ENCODE measurements around the gene SOBP. TPM values are rescaled to one million over a fixed set of nuclear protein-coding genes. Genes with fewer than 3 reads are reported as not detected.

Gene SOBP
- total RNA-seq, 1 donor: under 0.01 TPM

GRCh38 chr6:107612762-107613415 lies 123.0 kb downstream of the SOBP start:
- no peak for DNase-seq (ENCODE audit: low read depth in 2 of 3, low spot score in 2 of 3)

DNA sequence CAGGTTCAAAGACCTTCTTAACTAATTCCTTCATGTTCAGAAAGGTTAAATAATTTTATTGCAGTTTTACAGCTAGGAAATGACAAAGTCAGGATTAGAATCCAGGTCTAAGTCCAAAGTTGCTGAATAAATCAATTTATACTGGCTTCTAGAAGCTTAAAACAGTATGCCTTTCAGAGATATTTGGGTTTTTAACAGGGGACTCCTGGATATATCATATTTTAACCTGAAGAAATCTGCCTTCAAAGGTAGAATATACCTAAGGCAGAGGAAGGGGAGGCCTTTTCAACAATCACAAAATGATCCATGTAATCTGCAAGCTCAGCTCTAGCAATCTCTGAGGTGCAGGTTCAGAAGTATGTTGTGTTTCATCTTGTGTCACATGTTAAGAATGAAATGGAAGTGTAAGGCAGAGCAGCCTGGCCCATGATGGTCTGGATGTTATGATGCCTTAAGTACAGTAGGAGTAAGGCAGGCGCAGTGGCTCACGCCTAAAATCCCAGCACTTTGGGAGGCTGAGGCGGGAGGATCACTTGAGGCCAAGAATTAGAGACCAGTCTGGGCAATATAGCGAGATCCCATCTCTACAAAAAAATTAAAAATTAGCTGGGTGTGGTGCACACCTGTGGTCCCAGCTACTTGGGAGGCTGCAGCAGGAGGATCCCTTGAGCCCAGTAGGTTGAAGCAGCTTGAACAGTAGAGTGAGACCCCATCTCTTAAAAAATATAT lies 123.9 kb downstream of the SOBP start:
- no peak for DNase-seq (ENCODE audit: low read depth in 2 of 3, low spot score in 2 of 3)

- no peak for DNase-seq (ENCODE audit: low read depth in 2 of 3, low spot score in 2 of 3)
These were observed 124.9 kb downstream of the SOBP start for GRCh38 chr6:107614828-107615227.

GRCh38 chr6:107616775-107617174 lies 126.9 kb downstream of the SOBP start:
- no peak for DNase-seq (ENCODE audit: low read depth in 2 of 3, low spot score in 2 of 3)

DNA sequence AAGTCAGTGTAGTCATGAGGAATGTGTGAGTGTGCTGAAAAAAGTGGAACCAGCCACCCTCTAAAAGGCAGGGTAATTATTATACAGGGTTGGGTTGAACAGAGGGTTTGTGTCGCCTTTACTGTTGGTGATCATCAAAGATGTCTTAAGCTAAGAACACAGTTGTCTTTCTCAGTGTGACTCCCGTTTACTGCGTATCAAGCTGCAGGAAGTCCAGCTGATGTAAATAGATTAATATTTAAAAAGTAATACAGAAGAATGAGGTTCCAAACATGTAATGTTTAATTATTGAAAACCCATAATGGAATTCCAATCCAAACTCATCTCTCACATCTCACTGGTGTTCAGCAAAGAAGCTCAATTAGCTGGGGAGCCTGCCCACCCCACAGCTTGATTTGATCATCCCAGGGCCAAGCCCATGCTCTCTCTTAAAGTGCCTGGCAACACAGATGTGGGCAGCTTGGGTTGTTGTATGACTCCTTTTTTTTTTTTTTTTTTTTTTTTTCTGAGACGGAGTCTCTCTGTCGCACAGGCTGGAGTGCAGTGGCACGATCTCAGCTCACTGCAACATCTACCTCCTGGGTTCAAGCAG lies 127.5 kb downstream of the SOBP start:
- DNase-seq (ENCODE audit: low read depth in 2 of 3, low spot score in 2 of 3): no peak

GRCh38 chr6:107618672-107619071 lies 128.8 kb downstream of the SOBP start:
- DNase-seq (ENCODE audit: low read depth in 2 of 3, low spot score in 2 of 3): no peak

- no peak for DNase-seq (ENCODE audit: low read depth in 2 of 3, low spot score in 2 of 3)
These were observed 130.8 kb downstream of the SOBP start for GRCh38 chr6:107620732-107621131.

DNA sequence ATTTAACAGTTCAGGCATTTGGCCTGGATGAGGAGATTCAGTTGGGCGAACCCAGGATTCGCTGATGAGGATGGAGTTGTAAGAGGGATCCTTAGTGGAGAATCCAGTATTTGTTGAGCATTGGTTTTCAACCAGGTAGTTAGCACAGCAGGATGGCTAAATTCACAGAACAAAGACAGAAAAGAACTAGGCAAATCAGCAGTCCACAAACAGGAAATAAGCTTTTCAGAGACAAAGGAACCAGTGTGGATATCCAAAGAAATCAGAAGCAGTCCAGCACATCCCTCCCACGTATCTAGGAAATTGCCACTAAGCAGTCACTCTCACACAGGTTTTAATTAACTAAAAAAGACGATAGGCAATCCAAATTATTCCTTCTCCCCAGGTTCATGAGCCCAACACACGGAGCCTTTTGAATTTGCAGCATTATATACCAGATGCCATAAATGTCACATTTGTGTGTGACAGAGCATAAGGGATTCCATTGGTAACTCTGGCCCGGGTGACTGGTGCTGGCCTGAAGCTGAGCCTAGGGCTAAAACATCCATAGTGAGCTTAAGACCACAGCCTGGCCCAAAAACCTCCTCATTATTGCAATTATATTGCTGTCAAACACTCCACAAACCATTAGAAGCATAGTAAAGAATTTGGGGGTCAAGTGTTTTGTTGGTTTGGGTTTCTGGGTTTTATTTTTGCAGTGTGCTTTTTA lies 131.5 kb downstream of the SOBP start:
- DNase-seq (ENCODE audit: low read depth in 2 of 3, low spot score in 2 of 3): no peak

DNA sequence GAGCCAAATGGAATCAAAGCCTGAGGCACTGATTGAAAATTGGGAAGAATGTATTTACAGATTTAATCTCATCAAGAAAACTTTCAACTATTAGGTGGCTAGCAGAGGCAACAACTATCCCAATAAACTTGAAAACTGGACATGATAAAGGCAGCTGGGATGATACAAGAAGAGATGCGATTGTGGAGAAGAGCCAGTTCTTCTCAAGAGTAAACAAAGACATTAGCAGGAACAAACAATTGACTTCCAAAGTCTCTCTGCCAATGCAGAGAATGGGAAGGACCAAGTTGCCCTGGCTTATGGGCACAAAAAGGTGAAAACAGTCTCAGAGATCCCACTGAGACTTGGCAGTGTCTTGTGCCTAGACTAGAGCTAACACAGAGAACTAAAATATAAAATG lies 132.4 kb downstream of the SOBP start:
- DNase-seq (ENCODE audit: low read depth in 2 of 3, low spot score in 2 of 3): no peak

- DNase-seq (ENCODE audit: low read depth in 2 of 3, low spot score in 2 of 3): no peak
These were observed 134.1 kb downstream of the SOBP start for GRCh38 chr6:107624050-107624449.

DNA sequence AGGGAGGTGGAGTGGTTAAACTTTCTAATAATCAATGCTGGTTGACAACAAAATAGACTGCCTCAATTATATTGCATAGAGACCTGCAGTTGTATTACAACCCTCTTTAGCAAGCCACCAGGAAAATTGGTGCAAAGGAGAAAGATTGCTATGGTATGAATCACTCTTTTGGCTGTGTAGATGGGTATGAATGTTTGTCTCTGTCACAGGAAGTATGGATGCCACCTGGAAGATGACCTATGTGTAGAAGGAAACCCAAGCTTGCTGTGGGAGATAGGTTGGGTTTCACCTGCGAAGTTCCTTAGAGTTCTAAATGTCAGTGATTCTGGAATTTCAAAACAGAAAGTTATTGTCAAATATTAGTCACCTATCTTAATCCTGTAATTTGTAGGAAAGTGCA lies 134.6 kb downstream of the SOBP start:
- no peak for DNase-seq (ENCODE audit: low read depth in 2 of 3, low spot score in 2 of 3)

DNA sequence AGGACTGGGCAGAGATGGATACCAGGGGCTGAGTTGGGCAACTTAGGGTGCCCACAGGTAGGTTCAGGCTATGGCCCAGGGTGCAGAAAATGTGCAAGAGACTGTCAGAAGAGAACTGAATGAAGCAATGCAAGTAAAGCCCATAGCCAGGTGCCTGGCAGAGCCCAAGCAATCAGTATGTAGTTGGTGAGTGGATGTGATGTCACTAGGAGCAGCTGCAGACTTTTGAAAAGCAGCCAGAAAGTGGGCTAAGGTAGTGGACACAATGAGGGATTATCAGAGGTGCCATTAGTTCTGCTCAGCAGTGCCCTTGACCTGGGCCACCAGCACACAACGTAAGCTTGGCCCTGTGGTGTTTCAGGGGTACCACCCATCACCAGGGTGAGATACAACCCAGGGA lies 135.3 kb downstream of the SOBP start:
- no peak for DNase-seq (ENCODE audit: low read depth in 2 of 3, low spot score in 2 of 3)

- no peak for DNase-seq (ENCODE audit: low read depth in 2 of 3, low spot score in 2 of 3)
These were observed 136.7 kb downstream of the SOBP start for GRCh38 chr6:107626645-107627044.

- DNase-seq (ENCODE audit: low read depth in 2 of 3, low spot score in 2 of 3): no peak
These were observed 138.1 kb downstream of the SOBP start for GRCh38 chr6:107627969-107628368.

DNA sequence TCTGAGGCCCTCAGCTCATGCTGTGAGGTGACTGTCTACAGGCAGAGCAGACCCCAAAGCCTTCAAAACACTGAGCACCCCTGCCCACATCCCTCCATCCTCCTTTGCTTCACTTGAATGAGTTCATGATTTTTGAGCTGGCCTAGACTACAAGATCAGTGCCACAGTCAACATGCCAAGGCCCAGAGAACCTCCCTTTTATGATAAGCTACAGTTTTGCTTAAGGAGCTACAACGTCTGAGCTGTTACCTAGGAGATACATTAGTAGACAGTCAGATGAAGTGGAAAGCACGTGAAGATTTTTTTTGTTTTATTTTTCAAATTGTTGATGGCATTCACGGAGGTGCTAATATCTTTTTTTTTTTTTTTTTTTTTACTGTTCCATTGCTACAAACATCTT lies 139.0 kb downstream of the SOBP start:
- DNase-seq (ENCODE audit: low read depth in 2 of 3, low spot score in 2 of 3): no peak

DNA sequence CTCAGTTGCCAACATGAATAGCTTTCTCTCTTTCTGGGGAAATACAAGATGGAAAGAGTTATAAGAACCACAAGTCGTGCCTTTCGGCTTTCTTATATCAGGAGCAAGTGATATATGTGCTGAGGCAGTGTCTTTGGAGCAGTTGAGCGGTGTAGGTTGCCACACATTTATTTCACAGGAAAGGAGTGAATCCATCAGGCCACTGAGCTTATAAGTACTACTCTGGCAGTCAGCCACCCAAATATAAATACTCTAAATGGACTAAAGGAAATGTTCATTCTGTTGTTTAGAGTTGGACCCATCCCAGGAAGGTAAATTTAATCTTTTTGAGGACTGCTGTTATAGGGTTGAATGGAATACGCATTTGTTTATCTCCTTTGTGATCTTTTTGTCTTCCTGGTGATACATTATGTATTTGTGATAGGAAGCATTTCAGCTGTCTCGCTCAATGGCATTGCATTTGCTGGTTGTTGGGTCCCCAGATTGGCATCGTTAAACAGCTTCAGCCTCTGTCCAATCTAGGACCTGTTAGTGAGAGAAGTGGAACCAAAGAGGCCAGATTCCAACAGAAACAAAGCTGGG lies 139.7 kb downstream of the SOBP start:
- DNase-seq (ENCODE audit: low read depth in 2 of 3, low spot score in 2 of 3): no peak

DNA sequence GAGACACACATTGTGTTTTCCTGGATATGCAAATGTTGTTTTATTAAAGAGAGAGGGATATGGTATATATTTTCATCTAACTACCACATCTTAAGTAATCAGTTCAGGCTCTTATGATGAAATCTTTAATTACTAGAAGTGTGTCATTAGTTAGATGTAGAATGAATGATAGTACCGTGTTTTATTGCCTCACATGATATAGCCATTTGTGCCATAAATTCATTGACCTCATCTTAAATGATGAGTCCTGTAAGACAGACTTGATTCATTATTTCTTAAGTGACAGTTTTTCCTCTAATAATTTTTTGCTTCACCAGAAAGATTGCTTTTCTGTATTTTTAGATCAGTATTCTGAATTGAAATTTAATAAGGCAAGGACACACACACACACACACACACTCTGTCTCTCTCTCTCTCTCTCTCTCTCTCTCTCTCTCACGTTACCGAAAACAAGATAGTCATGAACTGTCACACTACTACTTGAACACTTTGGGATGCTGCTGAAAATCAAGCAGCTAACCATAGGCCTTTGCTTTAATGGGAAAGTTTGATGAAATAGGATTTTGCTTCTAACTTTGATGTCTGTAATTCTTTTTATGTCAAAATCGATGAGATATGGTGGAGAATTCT lies 140.5 kb downstream of the SOBP start:
- DNase-seq (ENCODE audit: low read depth in 2 of 3, low spot score in 2 of 3): no peak

DNA sequence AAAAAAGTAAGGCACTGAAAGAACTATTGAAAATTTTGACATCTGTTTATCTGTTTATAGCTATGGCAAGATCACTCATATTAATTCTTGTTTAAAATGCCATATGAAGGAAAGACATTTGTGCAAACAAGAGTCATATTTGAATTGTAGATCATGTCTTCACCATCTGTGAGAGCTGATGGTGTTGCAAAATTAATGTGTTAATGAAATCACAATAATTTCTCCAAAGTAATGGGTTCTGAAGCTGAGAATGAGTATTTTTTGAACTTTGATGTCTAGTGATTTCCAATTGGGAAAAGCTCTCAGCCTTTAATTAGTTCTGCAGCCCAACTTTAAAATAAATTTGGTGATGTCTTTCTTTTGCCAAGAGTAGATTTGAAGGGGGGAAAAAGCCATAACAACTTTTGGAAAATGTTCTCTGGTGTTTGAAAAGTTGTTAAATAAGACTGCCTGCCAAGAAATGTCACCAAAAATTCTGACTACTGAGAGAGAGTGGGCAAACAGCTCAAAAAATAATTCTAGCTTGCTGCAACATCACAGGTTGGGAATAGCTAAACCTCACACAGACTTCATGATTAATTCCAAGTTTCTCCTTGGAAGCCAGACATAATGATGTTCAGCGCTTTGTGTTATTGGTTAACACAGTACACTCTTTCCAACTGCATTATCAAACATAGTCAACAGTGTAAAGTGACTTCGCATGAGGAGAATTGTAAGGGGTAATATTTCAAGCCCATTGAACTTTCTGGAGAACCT lies 142.6 kb downstream of the SOBP start:
- no peak for DNase-seq (ENCODE audit: low read depth in 2 of 3, low spot score in 2 of 3)

DNA sequence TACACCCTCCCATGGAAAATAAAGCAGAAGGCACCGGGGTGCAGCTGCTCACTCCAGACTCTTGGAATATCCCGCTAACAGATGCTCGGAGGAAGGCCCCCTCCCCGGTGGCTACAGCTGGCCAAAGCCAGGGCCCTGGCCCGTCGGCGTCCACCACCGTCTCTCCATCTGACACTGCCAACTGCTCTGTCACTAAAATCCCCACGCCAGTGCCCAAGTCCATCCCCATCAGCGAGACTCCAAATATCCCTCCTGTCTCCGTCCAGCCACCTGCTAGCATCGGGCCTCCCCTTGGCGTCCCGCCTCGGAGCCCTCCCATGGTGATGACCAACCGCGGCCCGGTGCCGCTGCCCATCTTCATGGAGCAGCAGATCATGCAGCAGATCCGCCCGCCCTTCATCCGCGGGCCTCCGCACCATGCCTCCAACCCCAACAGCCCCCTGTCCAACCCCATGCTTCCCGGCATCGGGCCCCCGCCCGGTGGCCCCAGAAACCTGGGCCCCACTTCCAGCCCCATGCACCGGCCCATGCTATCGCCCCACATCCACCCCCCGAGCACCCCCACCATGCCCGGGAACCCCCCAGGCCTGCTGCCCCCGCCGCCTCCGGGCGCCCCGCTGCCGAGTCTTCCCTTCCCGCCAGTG lies 143.9 kb downstream of the SOBP start:
- no peak for DNase-seq (ENCODE audit: low read depth in 2 of 3, low spot score in 2 of 3)
